ENCODE measurements around the gene SETD4. TPM values are rescaled to one million over a fixed set of nuclear protein-coding genes. Genes with fewer than 3 reads are reported as not detected.
"Not testable (repeated sequence)": the region's sequence is repeated elsewhere in the genome, so short reads cannot be mapped to it uniquely, and the experiment has no call there.

The SETD4 gene
- total RNA-seq, 1 experiment from 2014 or later = 13.8 TPM

- Histone ChIP-seq H3K36me3 (replicated peaks; ENCODE audit: control insufficient read depth, insufficient read depth, low read length) (no peaks in the 10 kb centered on the region), H3K4me3 (ENCODE audit: insufficient read depth, low read depth, low read length) (no peak overlapping the region), H3K27me3 (ENCODE audit: control insufficient read depth, insufficient read depth, low read length) (no peaks in the 10 kb centered on the region)
- DNase-seq = no peak
Observed at GRCh38 chr21:36089946-36090345, 29.6 kb upstream of the SETD4 start.

- DNase-seq = peak; percentile 31
- no peak overlapping the region for H3K4me3 ChIP-seq (ENCODE audit: insufficient read depth, low read depth, low read length)
- H3K36me3 ChIP-seq (replicated peaks; ENCODE audit: control insufficient read depth, insufficient read depth, low read length) = no peaks in the 10 kb centered on the region
- H3K27me3 ChIP-seq (ENCODE audit: control insufficient read depth, insufficient read depth, low read length) = no peaks in the 10 kb centered on the region
Observed at GRCh38 chr21:36087362-36088138, 27.2 kb upstream of the SETD4 start.

- Histone ChIP-seq H3K4me3 (ENCODE audit: insufficient read depth, low read depth, low read length) (no peak overlapping the region), H3K27me3 (ENCODE audit: control insufficient read depth, insufficient read depth, low read length) (no peaks in the 10 kb centered on the region), H3K36me3 (replicated peaks; ENCODE audit: control insufficient read depth, insufficient read depth, low read length) (no peaks in the 10 kb centered on the region)
- no peak for DNase-seq
Observed at GRCh38 chr21:36082237-36082664, 21.9 kb upstream of the SETD4 start.

- H3K36me3 ChIP-seq (replicated peaks; ENCODE audit: control insufficient read depth, insufficient read depth, low read length) = no peaks in the 10 kb centered on the region
- DNase-seq = no peak
- no peak overlapping the region for H3K4me3 ChIP-seq (ENCODE audit: insufficient read depth, low read depth, low read length)
- H3K27me3 ChIP-seq (ENCODE audit: control insufficient read depth, insufficient read depth, low read length) = no peaks in the 10 kb centered on the region
Observed at GRCh38 chr21:36080386-36080785, 20.1 kb upstream of the SETD4 start.

GRCh38 chr21:36079671-36080070 lies 19.3 kb upstream of the SETD4 start:
- H3K4me3 ChIP-seq (ENCODE audit: insufficient read depth, low read depth, low read length) = no peak overlapping the region
- no peaks in the 10 kb centered on the region for H3K36me3 ChIP-seq (replicated peaks; ENCODE audit: control insufficient read depth, insufficient read depth, low read length)
- no peak for DNase-seq
- H3K27me3 ChIP-seq (ENCODE audit: control insufficient read depth, insufficient read depth, low read length) = no peaks in the 10 kb centered on the region

- Histone ChIP-seq H3K4me3 (ENCODE audit: insufficient read depth, low read depth, low read length) (no peak overlapping the region), H3K27me3 (ENCODE audit: control insufficient read depth, insufficient read depth, low read length) (no peaks in the 10 kb centered on the region), H3K36me3 (replicated peaks; ENCODE audit: control insufficient read depth, insufficient read depth, low read length) (no peaks in the 10 kb centered on the region)
- DNase-seq = no peak
Observed at GRCh38 chr21:36079010-36079649, 18.8 kb upstream of the SETD4 start.

- no peaks in the 10 kb centered on the region for H3K27me3 ChIP-seq (ENCODE audit: control insufficient read depth, insufficient read depth, low read length)
- no peak for DNase-seq
- no peak overlapping the region for H3K4me3 ChIP-seq (ENCODE audit: insufficient read depth, low read depth, low read length)
- H3K36me3 ChIP-seq (replicated peaks; ENCODE audit: control insufficient read depth, insufficient read depth, low read length) = peaks cover under 1% of the 10 kb centered on the region; the same call in 1 of the 2 replicates
Observed at GRCh38 chr21:36077758-36078157, 17.4 kb upstream of the SETD4 start.

- no peak for DNase-seq
- Histone ChIP-seq H3K27me3 (ENCODE audit: control insufficient read depth, insufficient read depth, low read length) (no peaks in the 10 kb centered on the region), H3K36me3 (replicated peaks; ENCODE audit: control insufficient read depth, insufficient read depth, low read length) (peaks cover 7% of the 10 kb centered on the region), H3K4me3 (ENCODE audit: insufficient read depth, low read depth, low read length) (no peak overlapping the region)
Observed at GRCh38 chr21:36076878-36077655, 16.7 kb upstream of the SETD4 start.

GRCh38 chr21:36075953-36076352 lies 15.6 kb upstream of the SETD4 start:
- no peak overlapping the region for H3K4me3 ChIP-seq (ENCODE audit: insufficient read depth, low read depth, low read length)
- DNase-seq = no peak
- no peaks in the 10 kb centered on the region for H3K27me3 ChIP-seq (ENCODE audit: control insufficient read depth, insufficient read depth, low read length)
- H3K36me3 ChIP-seq (replicated peaks; ENCODE audit: control insufficient read depth, insufficient read depth, low read length) = peaks cover 18% of the 10 kb centered on the region

- H3K27me3 ChIP-seq (ENCODE audit: control insufficient read depth, insufficient read depth, low read length) = no peaks in the 10 kb centered on the region
- no peak for DNase-seq
- peaks cover 19% of the 10 kb centered on the region for H3K36me3 ChIP-seq (replicated peaks; ENCODE audit: control insufficient read depth, insufficient read depth, low read length)
- no peak overlapping the region for H3K4me3 ChIP-seq (ENCODE audit: insufficient read depth, low read depth, low read length)
Observed at GRCh38 chr21:36075171-36075570, 14.8 kb upstream of the SETD4 start.

- DNase-seq; H3K4me3 ChIP-seq (ENCODE audit: insufficient read depth, low read depth, low read length); H3K27me3 ChIP-seq (ENCODE audit: control insufficient read depth, insufficient read depth, low read length): not testable (repeated sequence)
- H3K36me3 ChIP-seq (replicated peaks; ENCODE audit: control insufficient read depth, insufficient read depth, low read length) = peaks cover 19% of the 10 kb centered on the region
Observed at GRCh38 chr21:36073911-36074310, 13.6 kb upstream of the SETD4 start.

- no peak overlapping the region for H3K4me3 ChIP-seq (ENCODE audit: insufficient read depth, low read depth, low read length)
- DNase-seq = no peak
- no peaks in the 10 kb centered on the region for H3K27me3 ChIP-seq (ENCODE audit: control insufficient read depth, insufficient read depth, low read length)
- H3K36me3 ChIP-seq (replicated peaks; ENCODE audit: control insufficient read depth, insufficient read depth, low read length) = peaks cover 19% of the 10 kb centered on the region
Observed at GRCh38 chr21:36073181-36073580, 12.9 kb upstream of the SETD4 start.

GRCh38 chr21:36072453-36073162 lies 12.3 kb upstream of the SETD4 start:
- DNase-seq = no peak
- peaks cover 19% of the 10 kb centered on the region for H3K36me3 ChIP-seq (replicated peaks; ENCODE audit: control insufficient read depth, insufficient read depth, low read length)
- H3K4me3 ChIP-seq (ENCODE audit: insufficient read depth, low read depth, low read length) = no peak overlapping the region
- no peaks in the 10 kb centered on the region for H3K27me3 ChIP-seq (ENCODE audit: control insufficient read depth, insufficient read depth, low read length)

- Histone ChIP-seq H3K27me3 (ENCODE audit: control insufficient read depth, insufficient read depth, low read length) (no peaks in the 10 kb centered on the region), H3K4me3 (ENCODE audit: insufficient read depth, low read depth, low read length) (peak overlapping the region; percentile 8; the same call in 1 of the 2 replicates), H3K36me3 (replicated peaks; ENCODE audit: control insufficient read depth, insufficient read depth, low read length) (peaks cover 19% of the 10 kb centered on the region)
- no peak for DNase-seq
Observed at GRCh38 chr21:36070999-36071398, 10.7 kb upstream of the SETD4 start.

Measured in H7 (cell line).